ENCODE results near the gene RAB8A. TPM values are rescaled to one million over a fixed set of nuclear protein-coding genes. Genes with fewer than 3 reads are reported as not detected.

The RAB8A gene
- total RNA-seq, 1 donor from 2014 or later: 39.2 TPM

DNA sequence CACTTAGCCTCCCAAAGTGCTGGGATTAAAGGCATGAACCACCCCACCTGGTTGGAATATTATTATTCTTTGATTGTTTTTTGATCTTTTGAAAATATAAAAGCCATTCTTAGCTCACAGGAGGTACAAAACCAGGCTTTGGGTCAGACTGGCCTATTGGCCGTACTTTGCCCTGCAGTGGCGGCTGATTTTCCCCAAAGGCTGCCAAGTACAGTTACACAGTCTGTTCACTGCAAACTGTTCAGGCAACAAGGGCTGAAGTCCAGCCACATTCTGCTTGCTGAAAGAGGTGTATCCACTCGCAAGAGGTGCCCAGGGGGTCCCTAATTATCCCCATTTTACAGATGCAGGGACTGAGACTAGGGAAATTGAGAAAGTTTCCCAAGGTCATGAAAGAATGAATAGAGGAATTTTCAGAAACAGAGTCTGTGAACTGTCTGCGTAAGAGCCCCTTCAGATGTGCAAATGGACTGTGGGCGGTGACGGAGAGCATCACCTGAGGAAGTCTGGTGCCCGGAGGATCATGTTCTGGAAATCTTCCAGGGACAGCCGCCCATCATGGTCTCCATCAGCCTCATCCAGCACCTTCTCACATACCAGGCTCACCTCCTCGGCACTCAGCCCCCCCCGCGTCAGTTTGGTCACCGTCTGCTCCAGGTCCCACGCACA lies 52.7 kb downstream of the RAB8A start:
- no peaks in the 10 kb centered on the region for H3F3A ChIP-seq (ENCODE audit: low read depth)
- H3K27me3 Mint-ChIP-seq (ENCODE audit: insufficient read depth, low read depth): no peaks in the 10 kb centered on the region
- no peaks in the 10 kb centered on the region for H3K9me3 Mint-ChIP-seq
- no peaks in the 10 kb centered on the region for H3K4me1 Mint-ChIP-seq
- TF ChIP-seq, protein P1, sequence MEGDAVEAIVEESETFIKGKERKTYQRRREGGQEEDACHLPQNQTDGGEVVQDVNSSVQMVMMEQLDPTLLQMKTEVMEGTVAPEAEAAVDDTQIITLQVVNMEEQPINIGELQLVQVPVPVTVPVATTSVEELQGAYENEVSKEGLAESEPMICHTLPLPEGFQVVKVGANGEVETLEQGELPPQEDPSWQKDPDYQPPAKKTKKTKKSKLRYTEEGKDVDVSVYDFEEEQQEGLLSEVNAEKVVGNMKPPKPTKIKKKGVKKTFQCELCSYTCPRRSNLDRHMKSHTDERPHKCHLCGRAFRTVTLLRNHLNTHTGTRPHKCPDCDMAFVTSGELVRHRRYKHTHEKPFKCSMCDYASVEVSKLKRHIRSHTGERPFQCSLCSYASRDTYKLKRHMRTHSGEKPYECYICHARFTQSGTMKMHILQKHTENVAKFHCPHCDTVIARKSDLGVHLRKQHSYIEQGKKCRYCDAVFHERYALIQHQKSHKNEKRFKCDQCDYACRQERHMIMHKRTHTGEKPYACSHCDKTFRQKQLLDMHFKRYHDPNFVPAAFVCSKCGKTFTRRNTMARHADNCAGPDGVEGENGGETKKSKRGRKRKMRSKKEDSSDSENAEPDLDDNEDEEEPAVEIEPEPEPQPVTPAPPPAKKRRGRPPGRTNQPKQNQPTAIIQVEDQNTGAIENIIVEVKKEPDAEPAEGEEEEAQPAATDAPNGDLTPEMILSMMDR (IDR thresholded peaks at IDR 0.05): no peak
- TF ChIP-seq EZH2phosphoT487 (IDR thresholded peaks at IDR 0.05) (no peak), EZH2 (IDR thresholded peaks at IDR 0.05) (no peak)
- H3K4me3 Mint-ChIP-seq: no peak overlapping the region
- H2AFZ ChIP-seq (replicated peaks): no peak overlapping the region
- H3K36me3 ChIP-seq: no peaks in the 10 kb centered on the region
- no peak overlapping the region for H3K9ac ChIP-seq
- no peak overlapping the region for H3K4me3 ChIP-seq
- H3K4me1 ChIP-seq: no peaks in the 10 kb centered on the region
- no peak overlapping the region for H3K27ac ChIP-seq
- no peaks in the 10 kb centered on the region for H3K9me3 ChIP-seq (ENCODE audit: low read depth)
- H3K36me3 Mint-ChIP-seq: no peaks in the 10 kb centered on the region
- no peaks in the 10 kb centered on the region for H4K20me1 ChIP-seq (ENCODE audit: low read depth)
- H3K79me2 ChIP-seq (ENCODE audit: low read depth): no peaks in the 10 kb centered on the region
- H3K27me3 ChIP-seq: no peaks in the 10 kb centered on the region
- H3K4me2 ChIP-seq: no peak overlapping the region
- no peak for DNase-seq (ENCODE audit: low spot score)
- H3K27ac Mint-ChIP-seq: no peak overlapping the region

DNA sequence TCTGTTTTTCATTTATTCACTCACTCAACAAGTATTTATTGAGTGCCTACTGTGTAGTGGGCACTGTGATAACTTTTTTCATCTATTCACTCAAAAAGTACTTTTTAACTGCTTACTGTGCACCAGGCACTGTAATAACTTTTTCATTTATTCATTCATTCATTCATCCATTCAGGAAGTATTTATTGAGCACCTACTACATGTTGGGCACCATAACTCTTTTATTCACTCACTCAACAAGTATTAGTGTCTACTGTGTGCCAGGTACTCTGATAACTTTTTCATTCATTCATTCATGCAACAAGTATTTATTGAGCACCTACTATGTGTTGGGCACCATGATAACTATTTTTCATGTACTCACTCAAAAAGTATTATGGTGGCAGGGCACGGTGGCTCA lies 54.7 kb downstream of the RAB8A start:
- Histone ChIP-seq H3K27me3 (no peaks in the 10 kb centered on the region), H3K27ac (no peak overlapping the region), H3K4me3 (no peak overlapping the region), H3K9me3 (ENCODE audit: low read depth) (no peaks in the 10 kb centered on the region), H3K79me2 (ENCODE audit: low read depth) (no peaks in the 10 kb centered on the region), H3F3A (ENCODE audit: low read depth) (no peaks in the 10 kb centered on the region), H3K36me3 (no peaks in the 10 kb centered on the region), H3K4me1 (no peaks in the 10 kb centered on the region), H3K4me2 (no peak overlapping the region), H4K20me1 (ENCODE audit: low read depth) (no peaks in the 10 kb centered on the region), H2AFZ (replicated peaks) (no peak overlapping the region), H3K9ac (no peak overlapping the region)
- Mint-ChIP-seq H3K27me3 (ENCODE audit: insufficient read depth, low read depth) (peaks cover 3% of the 10 kb centered on the region), H3K4me1 (no peaks in the 10 kb centered on the region), H3K36me3 (no peaks in the 10 kb centered on the region), H3K4me3 (no peak overlapping the region), H3K9me3 (no peaks in the 10 kb centered on the region), H3K27ac (no peak overlapping the region)
- TF ChIP-seq, protein P1 (IDR thresholded peaks at IDR 0.05): no peak
- no peak for TF ChIP-seq EZH2 (IDR thresholded peaks at IDR 0.05)
- TF ChIP-seq EZH2phosphoT487 (IDR thresholded peaks at IDR 0.05): no peak
- no peak for DNase-seq (ENCODE audit: low spot score)

DNA sequence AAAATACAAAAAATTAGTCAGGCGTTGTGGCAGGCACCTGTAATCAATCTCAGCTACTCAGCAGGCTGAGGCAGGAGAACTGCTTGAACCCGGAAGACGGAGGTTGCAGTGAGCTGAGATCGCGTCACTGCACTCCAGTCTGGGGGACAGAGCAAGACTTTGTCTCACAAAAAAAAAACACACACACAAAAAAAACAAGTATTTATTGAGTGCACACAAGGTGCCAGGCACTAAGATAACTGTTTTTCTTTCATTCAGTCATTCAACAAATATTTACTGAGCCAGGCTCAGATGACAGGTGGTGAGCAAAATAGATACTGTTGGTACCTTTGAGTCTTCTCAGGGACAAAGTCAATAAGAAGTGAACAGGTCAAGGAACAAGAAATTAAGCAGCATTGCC lies 55.4 kb downstream of the RAB8A start:
- Histone ChIP-seq H3K4me1 (no peaks in the 10 kb centered on the region), H3F3A (ENCODE audit: low read depth) (no peaks in the 10 kb centered on the region), H3K4me3 (no peak overlapping the region), H4K20me1 (ENCODE audit: low read depth) (no peaks in the 10 kb centered on the region), H3K79me2 (ENCODE audit: low read depth) (no peaks in the 10 kb centered on the region), H3K9me3 (ENCODE audit: low read depth) (no peaks in the 10 kb centered on the region), H3K9ac (no peak overlapping the region), H3K4me2 (no peak overlapping the region), H2AFZ (replicated peaks) (no peak overlapping the region), H3K27me3 (no peaks in the 10 kb centered on the region), H3K36me3 (no peaks in the 10 kb centered on the region), H3K27ac (no peak overlapping the region)
- Mint-ChIP-seq H3K27ac (no peak overlapping the region), H3K9me3 (no peaks in the 10 kb centered on the region), H3K36me3 (no peaks in the 10 kb centered on the region), H3K4me1 (no peaks in the 10 kb centered on the region), H3K4me3 (no peak overlapping the region), H3K27me3 (ENCODE audit: insufficient read depth, low read depth) (peaks cover 3% of the 10 kb centered on the region)
- TF ChIP-seq, protein P1 (IDR thresholded peaks at IDR 0.05): no peak
- TF ChIP-seq EZH2 (IDR thresholded peaks at IDR 0.05): no peak
- TF ChIP-seq EZH2phosphoT487 (IDR thresholded peaks at IDR 0.05): no peak
- no peak for DNase-seq (ENCODE audit: low spot score)
